Bronchial epithelial cell (primary cell): ENCODE measurements around the gene KCNIP1. TPM values are rescaled to one million over a fixed set of nuclear protein-coding genes. Genes with fewer than 3 reads are reported as not detected.

Experiments used
- DNase-seq: peaks from one replicate; pipeline ENCODE4 v3.0.0-alpha.2; 2010; ENCODE audit warnings: low read depth
- FAIRE-seq: peaks from 2 replicates; lab custom pipeline; 2011; peaks lifted over from hg19 to GRCh38; lab: Jason Lieb, UNC
- H3K27me3 ChIP-seq: 2 replicates; pipeline ENCODE4 v1.5.1; 2011; ENCODE audit warnings: low read length; ENCODE audit not compliant: control insufficient read depth, insufficient read depth
- H3K36me3 ChIP-seq: 2 replicates; pipeline ENCODE4 v1.5.1; 2011; ENCODE audit warnings: low read length; ENCODE audit not compliant: control insufficient read depth, insufficient read depth
- H3K4me3 ChIP-seq: 2 replicates; pipeline ENCODE4 v1.5.1; 2011; ENCODE audit warnings: mild to moderate bottlenecking, low read depth, low read length, control low read depth
- CTCF ChIP-seq: IDR thresholded peaks from 2 replicates; pipeline ENCODE4 v1.5.1; 2011; ENCODE audit warnings: mild to moderate bottlenecking, moderate library complexity, low read length, control low read depth, inconsistent platforms; ENCODE audit not compliant: insufficient read depth, severe bottlenecking
- total RNA-seq: library from RNA; depleted of rRNA; stranded (reverse); fragments of >200 nt; gene quantifications from 2 replicates; pipeline ENCODE4 v1.2.1, GENCODE V29; 2014

The KCNIP1 gene
- total RNA-seq, 1 donor from 2014 or later = under 0.01 TPM

DNA sequence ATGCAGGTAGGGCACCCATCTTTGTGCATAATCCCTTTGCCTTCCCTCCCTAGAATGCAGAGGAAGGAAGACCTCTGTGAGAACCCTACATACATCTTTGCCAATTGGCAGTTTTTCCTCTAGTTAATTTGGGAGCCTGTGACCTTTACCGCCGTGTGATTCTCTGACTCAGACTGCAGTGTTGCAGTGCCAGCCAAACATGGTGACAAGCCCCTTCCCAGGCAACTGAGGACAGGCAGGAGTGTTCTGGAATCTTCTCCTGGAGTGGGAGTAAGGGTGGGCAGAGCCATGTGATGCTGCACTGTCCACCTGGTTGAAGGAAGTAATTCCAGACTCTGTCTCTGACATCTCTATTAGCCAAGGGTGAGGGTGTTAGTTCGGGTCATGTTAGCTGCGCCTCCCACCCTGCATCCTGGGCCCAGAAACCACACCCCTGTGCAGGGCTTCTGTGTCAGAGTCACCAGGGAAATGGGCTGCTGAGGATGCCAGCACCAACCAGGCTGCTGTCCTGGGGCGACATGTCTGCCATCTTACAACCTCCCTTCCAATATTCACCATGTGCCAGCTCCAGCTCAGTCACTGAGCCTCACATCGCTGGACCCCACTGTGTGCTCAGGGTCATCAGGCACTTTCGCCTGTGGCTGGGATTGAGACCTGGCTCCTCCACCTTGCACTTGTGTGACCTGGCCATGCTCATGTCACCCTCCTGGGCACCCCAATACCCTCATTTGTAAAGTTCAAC is 21.8 kb downstream of the KCNIP1 start:
- no peak for TF ChIP-seq CTCF
- H3K27me3 ChIP-seq = no peaks in the 10 kb centered on the region
- no peak overlapping the region for H3K4me3 ChIP-seq
- DNase-seq (no peak), FAIRE-seq (no peak)
- H3K36me3 ChIP-seq = no peaks in the 10 kb centered on the region

- no peak for TF ChIP-seq CTCF
- DNase-seq (no peak), FAIRE-seq (no peak)
- H3K36me3 ChIP-seq = no peaks in the 10 kb centered on the region
- H3K27me3 ChIP-seq = no peaks in the 10 kb centered on the region
- H3K4me3 ChIP-seq = no peak overlapping the region
These were observed 24.2 kb downstream of the KCNIP1 start for GRCh38 chr5:170527991-170528390.

DNA sequence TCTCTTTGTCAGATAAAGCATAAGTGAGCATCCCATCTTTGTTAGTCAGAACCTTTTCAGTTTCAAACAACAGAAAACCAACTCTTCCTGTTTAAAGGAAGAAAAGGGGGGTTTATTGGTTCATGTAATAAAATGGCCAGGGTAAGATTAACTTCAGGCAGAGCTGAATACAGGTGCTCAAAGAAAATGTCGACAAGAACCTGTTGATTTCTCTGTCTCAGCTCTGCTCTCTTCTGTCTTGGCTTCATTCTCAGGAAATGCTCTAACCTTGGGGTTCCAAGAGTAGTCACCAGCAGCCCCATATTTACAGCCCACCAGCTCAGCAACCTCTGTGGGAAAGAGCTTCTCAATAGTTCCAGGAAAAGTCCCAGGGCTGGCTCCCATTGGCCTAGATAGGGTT is 25.2 kb downstream of the KCNIP1 start:
- no peaks in the 10 kb centered on the region for H3K36me3 ChIP-seq
- H3K27me3 ChIP-seq = no peaks in the 10 kb centered on the region
- no peak overlapping the region for H3K4me3 ChIP-seq
- DNase-seq (no peak), FAIRE-seq (no peak)
- TF ChIP-seq CTCF = no peak

DNA sequence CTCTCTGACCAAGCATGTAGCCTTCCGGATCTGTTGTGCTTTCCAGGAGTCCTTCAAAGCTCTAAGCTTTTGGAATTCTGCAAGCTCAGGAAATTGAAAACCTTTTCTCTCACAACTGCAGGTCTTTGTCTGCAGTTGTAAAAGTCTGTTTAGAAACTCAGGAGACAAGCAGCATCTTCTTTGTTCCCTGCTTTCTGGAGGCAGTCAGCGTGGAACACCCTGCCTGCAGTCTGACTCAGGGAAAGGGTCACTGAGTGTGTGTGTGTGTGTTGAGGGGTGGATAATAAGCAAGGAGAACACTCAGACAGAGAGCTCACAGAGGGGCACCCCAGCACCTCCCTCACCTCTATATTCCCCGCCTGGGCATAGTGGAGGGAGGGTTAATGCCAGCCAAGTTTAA is 29.1 kb downstream of the KCNIP1 start:
- no peak for FAIRE-seq
- DNase-seq = no peak
- Histone ChIP-seq H3K27me3 (no peaks in the 10 kb centered on the region), H3K4me3 (no peak overlapping the region), H3K36me3 (no peaks in the 10 kb centered on the region)
- TF ChIP-seq CTCF = no peak

DNA sequence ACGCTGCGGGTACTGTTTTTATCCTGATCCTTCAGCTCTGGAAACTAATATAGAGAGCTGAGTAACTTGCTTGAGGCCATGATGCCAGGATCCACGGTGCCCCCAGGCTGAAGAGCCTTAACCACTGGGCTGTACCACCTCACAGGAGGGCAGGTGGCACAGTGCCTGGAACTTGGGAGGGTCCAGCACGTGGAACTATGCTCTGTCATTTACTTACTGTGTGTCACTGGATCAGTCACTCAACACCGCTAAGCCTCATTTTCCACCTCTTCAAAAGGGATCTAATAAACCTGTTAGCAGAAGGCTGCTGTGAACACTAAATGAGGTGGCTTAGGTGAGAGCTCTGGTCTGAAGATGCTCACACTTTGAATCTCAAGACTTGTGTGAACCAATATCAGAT is 29.6 kb downstream of the KCNIP1 start:
- FAIRE-seq = no peak
- DNase-seq = no peak
- no peak overlapping the region for H3K4me3 ChIP-seq
- TF ChIP-seq CTCF = no peak
- no peaks in the 10 kb centered on the region for H3K36me3 ChIP-seq
- no peaks in the 10 kb centered on the region for H3K27me3 ChIP-seq

- DNase-seq = peak; percentile 1
These were observed 30.4 kb downstream of the KCNIP1 start for GRCh38 chr5:170534177-170534576.

More at GRCh38 chr5:170534177-170534576, 30.4 kb downstream of the KCNIP1 start:
- no peak for FAIRE-seq
- Histone ChIP-seq H3K4me3 (no peak overlapping the region), H3K27me3 (no peaks in the 10 kb centered on the region), H3K36me3 (no peaks in the 10 kb centered on the region)
- TF ChIP-seq CTCF = no peak
